Endodermal cell (in vitro differentiated cells): ENCODE data around the gene MED22. TPM values are rescaled to one million over a fixed set of nuclear protein-coding genes. Genes with fewer than 3 reads are reported as not detected.

Experiments
- DNase-seq: peaks from one replicate; pipeline ENCODE4 v3.0.0-alpha.2; 2017
- H3K27ac ChIP-seq: 2 replicates; pipeline ENCODE4 v1.5.1; 2013; ENCODE audit warnings: mild to moderate bottlenecking, low read depth, low read length, moderate library complexity
- H3K27me3 ChIP-seq: 2 replicates; pipeline ENCODE4 v1.6.1; 2013; ENCODE audit warnings: mild to moderate bottlenecking, low read length, moderate library complexity; ENCODE audit not compliant: insufficient read depth, control insufficient read depth, poor library complexity, severe bottlenecking
- H3K36me3 ChIP-seq: 2 replicates; pipeline ENCODE4 v1.7.0; 2013; ENCODE audit warnings: mild to moderate bottlenecking, low read length, moderate library complexity; ENCODE audit not compliant: control insufficient read depth, insufficient read depth
- H3K4me1 ChIP-seq: one replicate; pipeline ENCODE4 v1.7.0; 2013; ENCODE audit warnings: low read length; ENCODE audit not compliant: control insufficient read depth, insufficient read depth
- H3K4me3 ChIP-seq: 2 replicates; pipeline ENCODE4 v1.5.1; 2013; ENCODE audit warnings: mild to moderate bottlenecking, low read length, moderate library complexity
- H3K9ac ChIP-seq: 2 replicates; pipeline ENCODE4 v1.6.1; 2013; ENCODE audit warnings: mild to moderate bottlenecking, low read length, moderate library complexity; ENCODE audit not compliant: poor library complexity, severe bottlenecking; ENCODE audit errors: extremely low read depth
- H3K9me3 ChIP-seq: 2 replicates; pipeline ENCODE4 v1.6.1; 2013; ENCODE audit warnings: mild to moderate bottlenecking, low read length, moderate library complexity; ENCODE audit not compliant: control insufficient read depth
- H3K27ac Mint-ChIP-seq: 2 replicates; pipeline ENCODE4 v1.8.0; 2020; ENCODE audit warnings: mixed read lengths
- H3K27me3 Mint-ChIP-seq: 2 replicates; pipeline ENCODE4 v1.8.0; 2021; ENCODE audit warnings: mild to moderate bottlenecking, mixed read lengths; ENCODE audit not compliant: insufficient read depth
- H3K36me3 Mint-ChIP-seq: 2 replicates; pipeline ENCODE4 v1.8.0; 2020; ENCODE audit warnings: low read depth, mixed read lengths
- H3K4me1 Mint-ChIP-seq: 2 replicates; pipeline ENCODE4 v1.8.0; 2020; ENCODE audit warnings: mixed read lengths
- H3K4me3 Mint-ChIP-seq: 2 replicates; pipeline ENCODE4 v1.8.0; 2020; ENCODE audit warnings: mild to moderate bottlenecking, moderate library complexity, mixed read lengths
- H3K9me3 Mint-ChIP-seq: 2 replicates; pipeline ENCODE4 v1.8.0; 2020; ENCODE audit warnings: mild to moderate bottlenecking, mixed read lengths
- WGBS, 2 experiments: methylation state at CpG; one replicate each; pipeline versions ENCODE4 v1.1.5 to v1.1.7; 2013; ENCODE audit warnings: missing lambda C conversion rate in 2 of 2, mixed read lengths in 1 of 2; ENCODE audit not compliant: insufficient coverage in 1 of 2, insufficient read length in 1 of 2; 5-methylcytosine and 5-hydroxymethylcytosine counted together
- total RNA-seq, 2 donors: library from RNA; stranded (reverse); fragmentation: NEBNext Ultra II Directional in 1 of 2; extraction: Animal tissue kit (Norgen Biotek cat#: 25700) in 1 of 2; gene quantifications; 2 replicates in 1 of 2; 3 replicates in 1 of 2; pipeline ENCODE4 v1.2.1, GENCODE V29; 2021
- TF ChIP-seq, protein P1 (sequence below): fragments of 200-600 bp; sonication (generic); conservative IDR thresholded peaks from 2 replicates; pipeline ENCODE4 v1.5.0; 2021; ENCODE audit warnings: antibody characterized with exemption, mild to moderate bottlenecking

MED22 gene
- total RNA-seq, 2 donors from 2014 or later = 54.6 to 57.3 TPM

DNA sequence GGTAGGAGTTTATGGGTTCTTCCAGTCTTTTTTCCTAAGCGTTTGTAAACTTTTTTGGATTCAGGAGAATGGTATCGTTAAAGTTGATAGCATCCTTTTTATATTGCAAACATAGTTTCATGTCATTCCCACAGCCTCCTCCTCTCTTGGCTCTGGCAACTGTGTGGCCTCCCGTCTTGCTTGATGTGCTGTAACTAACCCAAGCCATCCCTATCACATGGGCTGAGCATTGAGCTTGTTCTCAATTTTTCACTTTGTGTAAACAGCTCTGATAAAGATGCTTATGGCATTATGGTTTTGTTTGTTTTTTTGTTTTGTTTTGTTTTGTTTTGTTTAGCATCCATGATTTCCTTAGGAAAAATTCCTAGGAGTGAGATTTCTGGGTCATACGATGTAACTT, 32.8 kb upstream of the MED22 start:
- Mint-ChIP-seq H3K27me3 (peaks cover 11% of the 10 kb centered on the region), H3K27ac (no peak overlapping the region), H3K4me1 (no peaks in the 10 kb centered on the region), H3K36me3 (no peaks in the 10 kb centered on the region), H3K4me3 (no peak overlapping the region), H3K9me3 (peaks cover 9% of the 10 kb centered on the region)
- Histone ChIP-seq H3K27ac (no peak overlapping the region), H3K9me3 (no peaks in the 10 kb centered on the region), H3K4me1 (no peaks in the 10 kb centered on the region), H3K36me3 (no peaks in the 10 kb centered on the region), H3K27me3 (no peaks in the 10 kb centered on the region), H3K4me3 (no peak overlapping the region), H3K9ac (no peak overlapping the region)
- DNase-seq = no peak
- WGBS, 2 experiments = 93 to 100% methylated on average over 1 to 4 of the region's 4 CpGs
- TF ChIP-seq, protein P1, sequence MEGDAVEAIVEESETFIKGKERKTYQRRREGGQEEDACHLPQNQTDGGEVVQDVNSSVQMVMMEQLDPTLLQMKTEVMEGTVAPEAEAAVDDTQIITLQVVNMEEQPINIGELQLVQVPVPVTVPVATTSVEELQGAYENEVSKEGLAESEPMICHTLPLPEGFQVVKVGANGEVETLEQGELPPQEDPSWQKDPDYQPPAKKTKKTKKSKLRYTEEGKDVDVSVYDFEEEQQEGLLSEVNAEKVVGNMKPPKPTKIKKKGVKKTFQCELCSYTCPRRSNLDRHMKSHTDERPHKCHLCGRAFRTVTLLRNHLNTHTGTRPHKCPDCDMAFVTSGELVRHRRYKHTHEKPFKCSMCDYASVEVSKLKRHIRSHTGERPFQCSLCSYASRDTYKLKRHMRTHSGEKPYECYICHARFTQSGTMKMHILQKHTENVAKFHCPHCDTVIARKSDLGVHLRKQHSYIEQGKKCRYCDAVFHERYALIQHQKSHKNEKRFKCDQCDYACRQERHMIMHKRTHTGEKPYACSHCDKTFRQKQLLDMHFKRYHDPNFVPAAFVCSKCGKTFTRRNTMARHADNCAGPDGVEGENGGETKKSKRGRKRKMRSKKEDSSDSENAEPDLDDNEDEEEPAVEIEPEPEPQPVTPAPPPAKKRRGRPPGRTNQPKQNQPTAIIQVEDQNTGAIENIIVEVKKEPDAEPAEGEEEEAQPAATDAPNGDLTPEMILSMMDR = no peak

DNA sequence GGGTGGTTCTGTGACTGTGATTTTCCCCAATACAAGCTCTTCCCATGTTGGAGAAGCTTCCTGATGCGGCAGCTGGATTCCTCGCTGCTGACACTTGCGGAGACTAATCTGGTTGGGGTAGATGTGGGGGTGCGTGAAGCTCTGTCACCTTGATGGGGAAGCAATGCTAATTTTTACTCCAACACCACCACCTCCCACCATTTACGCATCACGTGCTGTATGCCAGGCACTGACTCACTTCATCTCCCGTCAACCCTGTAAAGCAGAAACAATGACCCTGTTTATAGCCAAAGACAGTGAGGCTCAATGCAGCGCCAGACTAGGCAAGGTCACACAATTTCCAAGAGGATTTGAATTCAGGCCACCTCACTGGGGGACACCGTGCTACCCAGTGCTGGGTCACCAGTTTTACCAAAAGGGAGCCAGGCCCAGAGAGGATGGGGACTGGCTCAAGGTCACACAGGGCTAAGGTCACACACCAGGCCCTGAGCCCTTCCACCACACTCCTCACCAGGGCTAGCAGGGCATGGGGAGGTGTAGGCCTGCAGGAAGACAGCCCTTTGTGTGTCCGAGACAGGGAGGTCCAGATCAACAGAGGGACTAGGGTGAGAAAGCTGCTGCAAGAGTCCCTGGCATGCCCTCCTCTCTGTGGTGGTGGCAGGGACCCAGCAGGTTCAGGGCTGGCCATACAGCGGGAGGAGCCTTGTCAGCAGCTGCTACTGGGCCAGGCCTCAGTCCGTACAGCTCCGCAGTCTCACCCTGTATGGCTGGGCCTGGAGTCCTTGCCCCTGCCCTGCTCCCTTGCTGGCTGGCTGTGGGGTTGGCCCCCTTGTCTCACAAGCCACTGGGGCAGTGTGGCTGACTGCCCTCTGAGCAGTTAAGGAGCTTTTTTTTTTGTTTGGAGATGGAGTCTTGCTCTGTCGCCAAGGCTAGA, 31.5 kb upstream of the MED22 start:
- peak; percentile 45 for DNase-seq
- TF ChIP-seq, protein P1 = no peak
- Histone ChIP-seq H3K4me1 (no peaks in the 10 kb centered on the region), H3K36me3 (no peaks in the 10 kb centered on the region), H3K27me3 (no peaks in the 10 kb centered on the region), H3K4me3 (no peak overlapping the region), H3K9ac (no peak overlapping the region), H3K9me3 (no peaks in the 10 kb centered on the region), H3K27ac (no peak overlapping the region)
- no peaks in the 10 kb centered on the region for H3K36me3 Mint-ChIP-seq
- no peak overlapping the region for H3K4me3 Mint-ChIP-seq
- 89 to 92% methylated on average over 6 to 14 of the region's 14 CpGs for whole genome bisulfite sequencing, 2 experiments
- H3K4me1 Mint-ChIP-seq = peaks cover 6% of the 10 kb centered on the region
- peaks cover 11% of the 10 kb centered on the region for H3K27me3 Mint-ChIP-seq
- H3K9me3 Mint-ChIP-seq = peaks cover 9% of the 10 kb centered on the region
- H3K27ac Mint-ChIP-seq = no peak overlapping the region

DNA sequence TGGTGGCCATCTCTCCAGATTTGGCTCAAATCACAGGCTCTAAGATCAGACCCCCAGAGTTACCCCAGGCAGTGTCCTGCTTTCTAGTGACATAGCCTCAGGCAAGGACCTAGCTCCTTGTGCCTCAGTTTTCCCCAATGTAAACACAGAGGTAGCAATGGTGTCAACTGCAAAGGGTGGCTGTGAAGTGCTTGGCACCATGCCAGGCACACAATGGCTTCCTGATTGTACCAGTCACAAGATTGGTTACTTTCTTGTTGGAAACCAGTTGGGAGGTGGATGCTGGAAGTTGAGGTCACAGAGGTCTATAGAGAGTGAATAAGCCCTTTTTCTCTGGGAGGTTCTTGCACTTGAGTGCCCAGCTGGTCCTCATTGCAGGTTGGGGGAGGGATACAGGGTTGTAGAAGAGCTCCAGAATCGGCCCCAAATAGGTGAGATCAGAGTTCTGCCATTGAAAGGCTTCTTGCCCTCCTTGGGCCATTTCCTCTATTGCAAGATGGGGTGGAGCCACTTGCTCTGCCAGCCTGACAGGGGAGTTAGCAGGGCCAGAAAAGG, 30.6 kb upstream of the MED22 start:
- TF ChIP-seq, protein P1 = no peak
- Histone ChIP-seq H3K9ac (no peak overlapping the region), H3K9me3 (no peaks in the 10 kb centered on the region), H3K36me3 (peaks cover 4% of the 10 kb centered on the region), H3K27ac (no peak overlapping the region), H3K27me3 (no peaks in the 10 kb centered on the region), H3K4me1 (no peaks in the 10 kb centered on the region), H3K4me3 (no peak overlapping the region)
- Mint-ChIP-seq H3K4me3 (no peak overlapping the region), H3K27ac (no peak overlapping the region), H3K9me3 (peaks cover 9% of the 10 kb centered on the region), H3K36me3 (peaks cover 4% of the 10 kb centered on the region), H3K27me3 (peaks cover 11% of the 10 kb centered on the region), H3K4me1 (peaks cover 6% of the 10 kb centered on the region)
- WGBS, 2 experiments = 78% methylated on average over 1 of the region's 1 CpG
- DNase-seq = no peak
